ENCODE results near the gene ATG4B.

Gene ATG4B

DNA sequence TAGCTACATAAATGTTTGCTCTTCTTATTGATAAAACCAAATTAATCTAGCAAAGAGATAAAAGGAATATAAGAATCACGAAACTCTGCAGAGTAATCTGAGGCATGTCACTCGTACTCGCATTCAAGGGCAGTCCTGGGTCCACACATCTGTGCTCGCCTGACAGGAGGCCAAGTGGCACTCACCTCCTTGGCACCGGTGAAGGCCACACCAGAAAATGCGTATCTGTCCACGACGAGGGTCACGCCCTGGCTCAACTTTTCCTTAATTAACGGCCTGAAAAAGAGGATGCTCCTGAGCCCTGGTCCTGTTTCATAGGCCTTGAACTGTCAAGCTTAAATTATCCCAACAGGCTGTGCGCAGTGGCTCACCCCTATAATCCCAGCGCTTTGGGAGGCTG, 42.6 kb downstream of the ATG4B start:
- DNase-seq (ENCODE audit: low read depth in 1 of 2, low spot score in 1 of 2): no peak
- TF ChIP-seq JUND (IDR thresholded peaks at IDR 0.05; ENCODE audit: low read depth): no peak
- in situ Hi-C loops (cut with HindIII; ENCODE audit: low pct_unique_long_range_greater_than_20kb, low sequenced_read_pairs): no loop called here

DNA sequence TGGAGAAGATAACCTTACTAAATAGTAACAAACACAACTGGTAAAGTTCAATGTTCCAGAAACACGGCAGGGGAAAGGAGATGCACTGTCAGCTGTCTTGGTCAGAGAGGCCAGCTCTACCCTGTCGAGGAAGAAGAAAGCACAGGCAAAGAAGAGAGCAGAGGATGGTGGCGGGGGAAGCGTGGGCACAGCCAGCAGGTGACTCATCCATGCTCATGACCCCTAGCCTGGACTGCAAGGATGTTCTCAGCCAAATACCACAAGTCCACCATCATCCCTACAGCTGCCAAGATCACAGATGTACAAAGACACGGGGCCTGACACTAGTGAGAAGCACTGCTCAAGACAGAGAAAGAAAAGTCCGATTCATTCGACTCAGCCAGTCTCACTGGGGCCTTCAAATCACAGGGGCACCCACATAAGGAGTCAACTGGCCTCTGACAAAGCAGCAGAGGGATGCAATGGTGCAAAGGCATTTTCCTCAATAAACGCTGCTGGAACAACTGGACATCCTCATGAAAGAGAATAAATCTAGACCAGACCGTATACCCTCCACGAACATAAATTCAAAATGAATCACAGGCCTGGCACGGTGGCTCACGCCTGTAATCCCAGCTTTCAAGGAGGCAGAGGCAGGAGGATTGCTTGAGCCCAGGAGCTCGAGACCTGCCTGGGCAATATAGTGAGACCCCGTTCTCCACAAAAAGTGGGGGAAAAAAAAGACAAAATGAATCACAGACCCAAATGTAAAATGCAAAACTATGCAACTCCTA, 43.5 kb downstream of the ATG4B start:
- no peak for TF ChIP-seq JUND (IDR thresholded peaks at IDR 0.05; ENCODE audit: low read depth)
- no peak for DNase-seq (ENCODE audit: low read depth in 1 of 2, low spot score in 1 of 2)
- in situ Hi-C loops (cut with HindIII; ENCODE audit: low pct_unique_long_range_greater_than_20kb, low sequenced_read_pairs): no loop called here

DNA sequence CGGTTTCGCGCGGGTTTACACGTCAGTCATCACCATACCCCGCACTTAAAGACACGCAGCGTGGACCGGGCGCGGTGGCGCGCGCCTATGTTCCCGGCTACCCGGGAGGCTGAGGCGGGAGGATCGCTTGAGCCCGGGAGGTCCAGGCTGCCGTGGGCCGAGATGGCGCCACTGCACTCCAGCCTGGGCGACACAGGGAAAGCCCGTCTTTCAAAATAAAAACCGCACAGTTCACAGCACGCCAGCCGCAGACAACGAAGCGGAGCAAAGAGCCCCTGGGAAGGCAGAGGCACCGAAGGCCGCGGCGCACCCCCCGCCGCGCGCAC, 48.8 kb downstream of the ATG4B start:
- no peak for TF ChIP-seq JUND (IDR thresholded peaks at IDR 0.05; ENCODE audit: low read depth)
- in situ Hi-C loops (cut with HindIII; ENCODE audit: low pct_unique_long_range_greater_than_20kb, low sequenced_read_pairs): no loop called here
- DNase-seq (ENCODE audit: low read depth in 1 of 2, low spot score in 1 of 2): no peak

DNA sequence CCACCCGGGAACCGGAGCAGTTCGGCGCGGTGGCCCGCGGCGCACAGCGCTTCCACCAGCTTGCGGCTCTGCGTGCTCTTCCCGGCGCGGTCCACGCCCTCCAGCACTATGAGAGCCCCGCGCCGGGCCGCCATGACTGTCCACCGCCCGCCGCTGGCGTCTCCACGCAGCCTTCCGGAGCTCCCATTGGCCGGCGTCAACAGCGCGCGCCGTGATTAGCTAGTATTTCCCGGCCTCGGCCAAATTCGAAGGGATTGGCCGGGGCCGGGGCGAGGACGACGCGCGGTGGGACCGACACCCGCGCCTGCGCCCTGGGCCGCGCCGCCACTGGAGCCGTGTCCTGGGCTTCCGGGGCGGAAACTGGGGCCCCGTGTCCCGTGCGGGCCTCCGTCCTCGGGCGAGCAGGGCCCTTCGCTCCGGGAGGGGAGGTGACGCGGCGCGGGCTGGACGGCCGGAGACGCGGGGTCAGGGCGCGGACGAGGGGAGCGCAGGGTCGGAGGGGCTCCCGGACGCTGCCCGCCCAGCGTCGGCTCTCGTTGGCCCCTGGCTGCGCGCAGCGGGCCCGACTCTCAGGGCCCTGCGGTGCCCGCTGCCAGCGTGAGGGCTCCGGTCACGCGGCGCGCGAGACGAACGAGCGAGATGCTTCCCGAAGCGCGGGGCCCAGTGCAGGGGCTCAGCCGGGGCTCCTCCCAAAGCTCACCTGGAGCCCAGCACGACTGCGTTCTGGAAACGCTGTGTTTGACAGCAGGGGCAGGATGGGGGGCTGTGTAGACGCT, 49.3 kb downstream of the ATG4B start, which contains the start of gene DTYMK:
TSS of gene DTYMK (minus strand) at position 166 of the 776 bp plus-strand sequence. CDS start at position 134, 32 bp downstream.
- in situ Hi-C loops (cut with HindIII; ENCODE audit: low pct_unique_long_range_greater_than_20kb, low sequenced_read_pairs): no loop called here

DNA sequence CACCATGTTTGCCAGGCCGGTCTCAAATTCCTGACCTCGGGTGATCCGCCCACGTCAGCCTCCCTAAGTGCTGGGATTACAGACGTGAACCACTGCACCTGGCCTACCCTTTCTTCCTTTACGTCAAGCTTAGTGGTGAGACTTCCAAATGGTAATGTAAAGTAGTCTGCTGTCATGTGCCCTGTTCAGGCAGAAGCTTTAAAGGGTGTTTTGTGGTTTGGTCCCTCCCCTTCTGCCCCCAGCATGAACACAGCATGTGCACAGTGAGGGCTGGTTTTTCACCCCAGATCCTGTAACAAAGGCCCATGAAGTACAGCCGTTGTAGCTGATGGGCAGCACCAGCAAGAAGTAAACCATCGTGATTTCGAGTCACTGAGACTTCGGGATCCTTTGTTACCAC, 51.8 kb downstream of the ATG4B start:
- in situ Hi-C loops (cut with HindIII; ENCODE audit: low pct_unique_long_range_greater_than_20kb, low sequenced_read_pairs): no loop called here
- DNase-seq (ENCODE audit: low read depth in 1 of 2, low spot score in 1 of 2): no peak
- no peak for TF ChIP-seq JUND (IDR thresholded peaks at IDR 0.05; ENCODE audit: low read depth)

More for the DNA sequence above, 49.3 kb downstream of the ATG4B start, which contains the start of gene DTYMK:
- no peak for TF ChIP-seq JUND (IDR thresholded peaks at IDR 0.05; ENCODE audit: low read depth)
- DNase-seq (ENCODE audit: low read depth in 1 of 2, low spot score in 1 of 2): peak; percentile 95 to 97

DNA sequence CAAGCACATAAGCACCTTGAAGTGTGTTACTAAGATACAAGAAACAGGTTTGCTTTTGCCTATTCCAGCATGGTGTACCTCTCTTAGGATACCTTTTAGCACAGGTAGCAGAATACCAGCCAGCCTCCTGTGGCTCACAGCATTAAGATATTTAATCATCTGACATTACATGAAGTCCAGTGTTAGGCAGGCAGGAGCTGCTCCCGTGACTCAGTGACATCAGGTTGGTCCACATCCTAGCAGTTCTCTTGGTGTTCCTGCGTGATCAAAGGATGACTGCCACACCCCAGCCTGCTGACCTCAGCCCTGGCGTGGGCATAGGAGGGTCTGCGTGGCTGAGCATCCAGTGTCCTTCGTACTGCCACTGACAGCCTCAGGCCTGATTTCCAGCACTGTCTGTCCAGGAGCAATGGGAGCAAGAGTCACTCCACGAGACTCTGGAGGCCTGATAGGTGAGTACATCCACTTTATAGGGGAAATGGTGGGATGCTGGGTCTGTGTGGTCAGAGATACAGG, 52.8 kb downstream of the ATG4B start:
- in situ Hi-C loops (cut with HindIII; ENCODE audit: low pct_unique_long_range_greater_than_20kb, low sequenced_read_pairs): no loop called here
- TF ChIP-seq JUND (IDR thresholded peaks at IDR 0.05; ENCODE audit: low read depth): no peak
- no peak for DNase-seq (ENCODE audit: low read depth in 1 of 2, low spot score in 1 of 2)

DNA sequence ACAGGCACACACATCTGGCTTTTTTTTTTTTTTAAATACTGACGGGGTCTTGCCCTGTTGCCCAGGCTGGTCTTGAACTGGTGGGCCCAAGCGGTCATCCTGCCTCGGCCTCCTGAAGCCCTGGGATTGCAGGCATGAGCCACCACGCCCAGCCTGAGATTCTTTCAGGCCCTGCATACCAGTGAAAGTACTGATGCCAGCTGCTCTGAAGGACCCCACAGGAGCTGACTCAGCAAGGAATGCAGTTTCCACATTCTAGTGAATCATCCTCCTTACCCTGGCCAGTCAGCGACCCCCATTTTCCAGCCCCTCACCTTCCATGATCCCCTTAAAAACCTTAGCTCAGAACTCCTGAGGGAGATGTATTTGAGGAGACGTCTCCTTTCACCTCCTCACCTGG, 55.0 kb downstream of the ATG4B start:
- in situ Hi-C loops (cut with HindIII; ENCODE audit: low pct_unique_long_range_greater_than_20kb, low sequenced_read_pairs): no loop called here
- DNase-seq (ENCODE audit: low read depth in 1 of 2, low spot score in 1 of 2): no peak
- no peak for TF ChIP-seq JUND (IDR thresholded peaks at IDR 0.05; ENCODE audit: low read depth)

DNA sequence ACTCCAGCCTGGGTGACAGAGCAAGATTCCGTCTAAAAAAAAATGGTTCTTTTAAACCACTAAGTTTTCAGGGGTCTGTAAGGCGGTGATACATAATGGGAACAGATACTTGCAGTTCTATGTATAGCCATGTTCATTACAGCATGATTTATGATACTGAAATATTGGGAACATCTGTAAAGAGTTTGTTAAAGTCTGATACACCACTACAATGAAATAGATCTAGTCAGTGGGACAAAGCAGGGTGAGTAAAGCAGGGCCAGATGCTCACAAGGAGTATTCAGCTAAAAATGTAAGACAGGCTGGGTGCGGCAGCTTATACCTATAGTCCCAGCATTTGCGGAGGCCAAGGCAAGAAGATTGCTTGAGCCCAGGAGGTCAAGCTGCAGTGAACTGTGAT, 58.2 kb downstream of the ATG4B start:
- DNase-seq (ENCODE audit: low read depth in 1 of 2, low spot score in 1 of 2): no peak
- no peak for TF ChIP-seq JUND (IDR thresholded peaks at IDR 0.05; ENCODE audit: low read depth)
- in situ Hi-C loops (cut with HindIII; ENCODE audit: low pct_unique_long_range_greater_than_20kb, low sequenced_read_pairs): no loop called here

DNA sequence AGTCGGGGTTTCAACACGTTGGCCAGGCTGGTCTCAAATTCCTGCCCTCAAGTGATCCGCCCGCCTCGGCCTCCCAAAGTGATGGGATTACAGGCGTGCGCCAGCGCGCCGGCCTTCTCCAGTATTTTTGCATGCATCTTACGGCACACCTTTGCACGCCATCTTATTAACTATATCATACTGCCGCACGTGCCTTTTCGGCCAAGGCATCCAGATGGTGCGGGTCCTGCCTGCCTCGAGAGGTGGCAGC, 63.6 kb downstream of the ATG4B start:
- in situ Hi-C loops (cut with HindIII; ENCODE audit: low pct_unique_long_range_greater_than_20kb, low sequenced_read_pairs): no loop called here
- no peak for TF ChIP-seq JUND (IDR thresholded peaks at IDR 0.05; ENCODE audit: low read depth)
- DNase-seq (ENCODE audit: low read depth in 1 of 2, low spot score in 1 of 2): no peak

DNA sequence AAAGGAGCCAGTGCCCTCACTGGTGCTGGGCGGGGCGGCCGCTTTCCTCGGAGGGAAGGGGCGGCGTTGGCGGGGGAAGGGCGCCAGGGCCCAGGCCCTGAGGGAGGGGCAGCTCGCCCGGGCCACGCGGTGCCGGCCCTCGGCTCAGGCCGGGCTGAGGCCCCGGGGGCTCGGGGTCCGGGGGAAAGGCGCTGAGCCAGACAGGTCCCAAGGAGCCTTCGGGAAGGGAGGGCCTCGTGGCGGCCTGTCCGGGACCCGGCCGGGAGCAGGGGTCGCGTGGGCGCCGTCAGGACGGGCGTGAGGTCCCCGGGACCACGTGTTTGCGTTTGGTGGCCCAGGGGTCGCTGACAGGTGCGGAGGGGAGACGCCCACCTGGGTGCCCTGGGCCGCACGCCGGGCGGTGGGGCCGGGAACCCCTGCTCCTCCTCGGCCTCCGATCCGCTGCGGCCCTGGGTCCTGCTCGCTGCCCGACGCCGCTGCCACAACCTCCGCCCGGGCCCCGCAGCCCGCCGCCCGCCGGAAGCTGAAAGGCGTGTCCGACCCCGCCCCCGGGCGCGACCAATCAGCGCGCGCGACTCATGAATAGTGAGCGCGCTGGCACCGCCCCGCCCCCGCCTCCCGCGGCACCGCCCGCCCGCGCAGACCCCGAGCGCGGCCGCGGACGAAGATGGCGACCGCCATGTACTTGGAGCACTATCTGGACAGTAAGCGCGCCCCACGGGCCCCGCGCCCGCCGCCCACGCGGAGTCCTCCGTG, 64.1 kb downstream of the ATG4B start, which contains the start of gene ING5:
TSS of gene ING5 (plus strand) at position 641 of the 756 bp plus-strand sequence. CDS start at position 668, 27 bp downstream.
- in situ Hi-C loops (cut with HindIII; ENCODE audit: low pct_unique_long_range_greater_than_20kb, low sequenced_read_pairs): no loop called here
- peak; percentile 74 to 94 for DNase-seq (ENCODE audit: low read depth in 1 of 2, low spot score in 1 of 2)
- no peak for TF ChIP-seq JUND (IDR thresholded peaks at IDR 0.05; ENCODE audit: low read depth)

DNA sequence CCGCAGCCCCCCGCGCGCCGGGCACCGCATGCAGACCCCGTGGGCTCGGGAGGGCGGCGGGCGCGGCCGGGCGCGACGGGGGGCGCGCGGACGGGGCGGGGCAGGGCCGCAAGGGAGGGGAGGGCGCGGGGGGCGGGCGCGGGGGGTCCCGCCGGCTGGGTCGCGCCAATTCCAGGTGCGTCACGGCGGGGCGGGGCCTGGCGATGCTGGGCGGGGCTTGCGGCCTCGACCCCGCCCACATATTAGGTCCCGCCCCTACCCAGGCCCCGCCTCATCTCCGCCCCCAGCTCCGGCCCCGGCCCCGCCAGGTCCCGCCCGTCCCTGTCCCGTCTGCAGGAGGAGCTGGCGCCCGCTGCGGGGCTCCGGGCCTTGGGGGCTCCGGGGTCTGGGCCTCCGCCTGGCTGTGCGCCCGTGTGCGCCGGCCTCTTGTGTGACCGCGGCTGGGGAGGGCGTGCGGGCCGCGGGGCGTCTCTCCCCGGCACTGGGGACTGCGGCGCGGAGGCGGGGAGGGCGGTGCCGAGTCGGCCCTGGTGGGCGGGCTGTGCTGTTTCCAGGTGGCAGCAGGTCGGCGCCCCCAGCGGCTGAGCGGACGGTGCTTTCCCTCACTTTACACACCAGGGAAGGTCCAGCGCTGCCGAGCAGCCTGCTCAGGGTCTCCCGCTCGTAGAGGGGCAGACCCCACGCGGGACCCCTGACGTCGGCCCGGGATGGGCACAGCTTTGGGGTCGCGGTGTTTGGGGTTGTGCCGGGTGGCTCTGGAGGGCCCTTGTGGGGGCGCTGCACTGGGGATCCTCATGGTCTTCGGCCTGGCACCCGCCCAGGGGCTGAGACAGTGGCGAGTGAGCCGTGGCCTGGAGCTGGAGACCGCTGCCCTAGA, 64.9 kb downstream of the ATG4B start:
- no peak for TF ChIP-seq JUND (IDR thresholded peaks at IDR 0.05; ENCODE audit: low read depth)
- in situ Hi-C loops (cut with HindIII; ENCODE audit: low pct_unique_long_range_greater_than_20kb, low sequenced_read_pairs): no loop called here
- peak; percentile 70 to 84 for DNase-seq (ENCODE audit: low read depth in 1 of 2, low spot score in 1 of 2)
